ENCODE data around the gene APOA5. TPM values are rescaled to one million over a fixed set of nuclear protein-coding genes. Genes with fewer than 3 reads are reported as not detected.

APOA5 gene
- total RNA-seq, 1 donor from 2014 or later: not detected

DNA sequence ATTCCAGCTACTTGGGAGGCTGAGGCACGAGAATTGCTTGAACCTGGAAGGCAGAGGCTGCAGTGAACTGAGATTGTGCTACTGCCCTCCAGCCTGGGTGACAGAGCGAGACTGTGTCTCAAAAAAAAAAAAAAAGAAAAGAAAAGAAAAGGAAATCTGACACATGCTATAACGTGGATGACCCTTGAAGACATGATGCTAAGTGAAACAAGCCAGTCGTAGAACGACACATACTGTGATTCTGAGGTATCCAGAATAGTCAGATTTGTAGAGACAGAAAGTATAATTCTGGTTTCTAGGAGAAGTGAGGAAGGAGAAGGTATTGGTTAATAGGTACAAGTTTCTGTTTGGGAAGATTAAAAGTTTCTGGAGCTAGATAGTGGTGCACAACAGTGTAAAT, 6.7 kb upstream of the APOA5 start:
- Mint-ChIP-seq H3K4me3 (no peak overlapping the region), H3K4me1 (no peaks in the 10 kb centered on the region), H3K27ac (no peak overlapping the region), H3K36me3 (no peaks in the 10 kb centered on the region), H3K9me3 (peaks cover 4% of the 10 kb centered on the region), H3K27me3 (ENCODE audit: insufficient read depth, low read depth) (peaks cover 2% of the 10 kb centered on the region)
- H3K27me3 ChIP-seq: no peaks in the 10 kb centered on the region
- no peak overlapping the region for H3K4me2 ChIP-seq
- TF ChIP-seq EZH2 (IDR thresholded peaks at IDR 0.05): no peak
- TF ChIP-seq, protein P1, sequence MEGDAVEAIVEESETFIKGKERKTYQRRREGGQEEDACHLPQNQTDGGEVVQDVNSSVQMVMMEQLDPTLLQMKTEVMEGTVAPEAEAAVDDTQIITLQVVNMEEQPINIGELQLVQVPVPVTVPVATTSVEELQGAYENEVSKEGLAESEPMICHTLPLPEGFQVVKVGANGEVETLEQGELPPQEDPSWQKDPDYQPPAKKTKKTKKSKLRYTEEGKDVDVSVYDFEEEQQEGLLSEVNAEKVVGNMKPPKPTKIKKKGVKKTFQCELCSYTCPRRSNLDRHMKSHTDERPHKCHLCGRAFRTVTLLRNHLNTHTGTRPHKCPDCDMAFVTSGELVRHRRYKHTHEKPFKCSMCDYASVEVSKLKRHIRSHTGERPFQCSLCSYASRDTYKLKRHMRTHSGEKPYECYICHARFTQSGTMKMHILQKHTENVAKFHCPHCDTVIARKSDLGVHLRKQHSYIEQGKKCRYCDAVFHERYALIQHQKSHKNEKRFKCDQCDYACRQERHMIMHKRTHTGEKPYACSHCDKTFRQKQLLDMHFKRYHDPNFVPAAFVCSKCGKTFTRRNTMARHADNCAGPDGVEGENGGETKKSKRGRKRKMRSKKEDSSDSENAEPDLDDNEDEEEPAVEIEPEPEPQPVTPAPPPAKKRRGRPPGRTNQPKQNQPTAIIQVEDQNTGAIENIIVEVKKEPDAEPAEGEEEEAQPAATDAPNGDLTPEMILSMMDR (IDR thresholded peaks at IDR 0.05): no peak
- no peak for TF ChIP-seq EZH2phosphoT487 (IDR thresholded peaks at IDR 0.05)
- H3K79me2 ChIP-seq (ENCODE audit: low read depth): no peaks in the 10 kb centered on the region
- H2AFZ ChIP-seq (replicated peaks): no peak overlapping the region
- no peak overlapping the region for H3K27ac ChIP-seq
- DNase-seq (ENCODE audit: low spot score): no peak
- H4K20me1 ChIP-seq (ENCODE audit: low read depth): no peaks in the 10 kb centered on the region
- no peaks in the 10 kb centered on the region for H3K9me3 ChIP-seq (ENCODE audit: low read depth)
- no peaks in the 10 kb centered on the region for H3F3A ChIP-seq (ENCODE audit: low read depth)
- no peaks in the 10 kb centered on the region for H3K4me1 ChIP-seq
- no peak overlapping the region for H3K4me3 ChIP-seq
- H3K36me3 ChIP-seq: no peaks in the 10 kb centered on the region
- H3K9ac ChIP-seq: no peak overlapping the region

DNA sequence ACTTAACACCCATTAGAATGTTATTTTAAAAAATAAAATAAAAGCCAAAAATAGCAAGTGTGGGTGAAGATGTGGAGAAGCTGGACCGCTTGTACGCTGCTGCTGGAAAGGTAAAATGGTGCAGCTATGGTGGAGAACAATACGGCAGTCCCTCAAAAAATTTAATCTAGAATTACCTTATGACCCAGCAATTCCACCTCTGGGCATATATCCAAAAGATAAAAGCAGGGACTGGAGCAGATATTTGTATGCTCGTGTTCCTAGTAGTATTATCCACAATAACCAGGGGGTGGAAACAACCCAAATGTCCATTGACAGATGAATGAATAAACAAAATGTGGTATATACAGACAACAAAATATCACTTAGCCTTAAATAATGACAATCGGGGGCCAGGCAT, 6.1 kb upstream of the APOA5 start:
- H3K27ac Mint-ChIP-seq: no peak overlapping the region
- Histone ChIP-seq H3K36me3 (no peaks in the 10 kb centered on the region), H3K27me3 (no peaks in the 10 kb centered on the region), H3F3A (ENCODE audit: low read depth) (no peaks in the 10 kb centered on the region), H3K9ac (no peak overlapping the region), H3K9me3 (ENCODE audit: low read depth) (no peaks in the 10 kb centered on the region), H3K79me2 (ENCODE audit: low read depth) (no peaks in the 10 kb centered on the region), H3K4me2 (no peak overlapping the region), H3K4me3 (no peak overlapping the region), H3K27ac (no peak overlapping the region), H4K20me1 (ENCODE audit: low read depth) (no peaks in the 10 kb centered on the region), H3K4me1 (peaks cover under 1% of the 10 kb centered on the region), H2AFZ (replicated peaks) (no peak overlapping the region)
- no peak for DNase-seq (ENCODE audit: low spot score)
- H3K9me3 Mint-ChIP-seq: peaks cover 4% of the 10 kb centered on the region
- no peaks in the 10 kb centered on the region for H3K36me3 Mint-ChIP-seq
- no peaks in the 10 kb centered on the region for H3K4me1 Mint-ChIP-seq
- TF ChIP-seq EZH2phosphoT487 (IDR thresholded peaks at IDR 0.05) (no peak), EZH2 (IDR thresholded peaks at IDR 0.05) (no peak)
- TF ChIP-seq, protein P1 (IDR thresholded peaks at IDR 0.05): no peak
- H3K27me3 Mint-ChIP-seq (ENCODE audit: insufficient read depth, low read depth): peaks cover 2% of the 10 kb centered on the region
- no peak overlapping the region for H3K4me3 Mint-ChIP-seq

DNA sequence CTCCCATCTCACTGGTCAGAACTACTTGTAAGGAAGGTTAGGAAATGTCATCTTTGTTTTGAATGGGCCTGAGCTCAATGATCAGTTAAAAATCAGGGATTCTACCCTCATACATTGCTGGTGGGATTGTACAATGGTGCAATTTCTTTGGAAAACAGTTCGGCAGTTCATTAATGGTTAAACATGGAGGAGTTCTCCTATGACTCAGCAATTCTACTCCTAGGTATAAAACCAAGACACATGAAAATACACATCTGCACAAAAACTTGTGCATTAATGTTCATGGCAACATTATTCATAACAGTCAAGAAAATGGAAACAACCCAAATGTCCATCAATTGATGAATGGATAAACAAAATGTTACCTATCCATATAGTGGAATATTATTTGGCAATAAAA, 4.9 kb upstream of the APOA5 start:
- H3K9ac ChIP-seq: no peak overlapping the region
- no peaks in the 10 kb centered on the region for H3F3A ChIP-seq (ENCODE audit: low read depth)
- H3K4me1 Mint-ChIP-seq: no peaks in the 10 kb centered on the region
- H3K27ac Mint-ChIP-seq: no peak overlapping the region
- H3K4me3 Mint-ChIP-seq: no peak overlapping the region
- H3K9me3 Mint-ChIP-seq: peaks cover 4% of the 10 kb centered on the region
- peaks cover 2% of the 10 kb centered on the region for H3K27me3 Mint-ChIP-seq (ENCODE audit: insufficient read depth, low read depth)
- no peak for DNase-seq (ENCODE audit: low spot score)
- no peak overlapping the region for H3K27ac ChIP-seq
- H3K4me2 ChIP-seq: no peak overlapping the region
- H3K9me3 ChIP-seq (ENCODE audit: low read depth): no peaks in the 10 kb centered on the region
- H4K20me1 ChIP-seq (ENCODE audit: low read depth): no peaks in the 10 kb centered on the region
- no peaks in the 10 kb centered on the region for H3K36me3 Mint-ChIP-seq
- no peak overlapping the region for H2AFZ ChIP-seq (replicated peaks)
- no peaks in the 10 kb centered on the region for H3K27me3 ChIP-seq
- H3K4me1 ChIP-seq: peaks cover 5% of the 10 kb centered on the region
- TF ChIP-seq EZH2phosphoT487 (IDR thresholded peaks at IDR 0.05) (no peak), EZH2 (IDR thresholded peaks at IDR 0.05) (no peak)
- TF ChIP-seq, protein P1 (IDR thresholded peaks at IDR 0.05): no peak
- H3K79me2 ChIP-seq (ENCODE audit: low read depth): no peaks in the 10 kb centered on the region
- no peaks in the 10 kb centered on the region for H3K36me3 ChIP-seq
- H3K4me3 ChIP-seq: no peak overlapping the region

All from neural progenitor cell (in vitro differentiated cells).